DMS79 (cell line): Measurements from ENCODE around the gene SMIM24.
"Not testable (repeated sequence)": the region's sequence is repeated elsewhere in the genome, so short reads cannot be mapped to it uniquely, and the experiment has no call there.

Source experiments
- DNase-seq: peaks from one replicate; lab custom pipeline; 2025; lab: John Stamatoyannopoulos, UW

SMIM24 gene

GRCh38 chr19:3514930-3515329, 34.6 kb upstream of the SMIM24 start:
- DNase-seq, result no peak

GRCh38 chr19:3513229-3514140, 33.2 kb upstream of the SMIM24 start:
- no peak for DNase-seq

GRCh38 chr19:3512562-3513228, 32.4 kb upstream of the SMIM24 start:
- DNase-seq, result no peak

GRCh38 chr19:3511506-3512251, 31.4 kb upstream of the SMIM24 start:
- DNase-seq, result no peak

- DNase-seq, result no peak
Measured at GRCh38 chr19:3510727-3511126, 30.4 kb upstream of the SMIM24 start.

GRCh38 chr19:3509566-3509989, 29.3 kb upstream of the SMIM24 start:
- no peak for DNase-seq

- DNase-seq, result no peak
Measured at GRCh38 chr19:3508771-3509535, 28.6 kb upstream of the SMIM24 start.

- DNase-seq, result not testable (repeated sequence)
Measured at GRCh38 chr19:3508121-3508661, 27.9 kb upstream of the SMIM24 start.

GRCh38 chr19:3507371-3508120, 27.2 kb upstream of the SMIM24 start:
- DNase-seq, result no peak

GRCh38 chr19:3506384-3507340, 26.3 kb upstream of the SMIM24 start:
- DNase-seq, result no peak

- DNase-seq, result peak; percentile 96
Measured at GRCh38 chr19:3505598-3506383, 25.5 kb upstream of the SMIM24 start, which contains the start of gene FZR1. FZR1 (plus strand) TSS chr19:3506311; CDS start chr19:3522990, 16,679 bp downstream.

GRCh38 chr19:3504735-3505134, 24.4 kb upstream of the SMIM24 start:
- no peak for DNase-seq

- DNase-seq, result no peak
Measured at GRCh38 chr19:3503036-3503572, 22.8 kb upstream of the SMIM24 start.

GRCh38 chr19:3501780-3502179, 21.5 kb upstream of the SMIM24 start:
- no peak for DNase-seq

- DNase-seq, result peak; percentile 93
Measured at GRCh38 chr19:3500429-3501101, 20.2 kb upstream of the SMIM24 start, which contains the start of gene DOHH. DOHH (minus strand) TSS chr19:3500674; CDS start chr19:3496814, 3,860 bp downstream.

- no peak for DNase-seq
Measured at GRCh38 chr19:3499738-3500428, 19.6 kb upstream of the SMIM24 start.
